Ovary (tissue), 9 donors: ENCODE results near the gene PARN. TPM values are rescaled to one million over a fixed set of nuclear protein-coding genes. Genes with fewer than 3 reads are reported as not detected.

Experiments used
- DNase-seq, 5 donors: peaks; one replicate each; pipeline ENCODE4 v3.0.0-alpha.2; 2019 to 2020
- H3K27ac ChIP-seq, 2 donors: fragments of 200-600 bp; one replicate each; pipeline versions ENCODE4 v1.5.1 to v1.8.0; 2019 to 2022
- H3K27me3 ChIP-seq: fragments of 200-600 bp; one replicate; pipeline ENCODE4 v1.8.0; 2022
- H3K36me3 ChIP-seq: fragments of 200-600 bp; sonication (generic); one replicate; pipeline ENCODE4 v1.5.1; 2019
- H3K4me1 ChIP-seq: one replicate; pipeline ENCODE4 v1.8.1; 2013; ENCODE audit warnings: mild to moderate bottlenecking, moderate library complexity; ENCODE audit not compliant: insufficient read depth
- H3K4me3 ChIP-seq: fragments of 200-600 bp; sonication (generic); one replicate; pipeline ENCODE4 v1.5.1; 2017
- H3K9me3 ChIP-seq, 2 donors: fragments of 200-600 bp in 1 of 2; sonication (generic) in 1 of 2; one replicate each; pipeline versions ENCODE4 v1.5.1 to v1.8.1; 2013 to 2019; ENCODE audit warnings: mild to moderate bottlenecking in 1 of 2, moderate library complexity in 1 of 2
- EP300 ChIP-seq: sonication (generic); formaldehyde crosslinking; IDR thresholded peaks from one replicate; pipeline ENCODE4 v1.6.1; 2017; ENCODE audit warnings: antibody characterized with exemption
- POLR2A ChIP-seq: fragments of 450-650 bp; IDR thresholded peaks from one replicate; pipeline ENCODE4 v1.6.1; 2017; ENCODE audit warnings: antibody characterized with exemption, mild to moderate bottlenecking, moderate library complexity
- WGBS, 3 donors: extraction: QIAGEN DNeasy Blood & Tissue Kit in 1 of 3; methylation state at CpG; one replicate each; pipeline versions ENCODE4 v1.1.5 to v1.1.7; 2013 to 2017; 5-methylcytosine and 5-hydroxymethylcytosine counted together
- intact Hi-C, 4 donors: fragments of 100-400 bp; cut with DNase I; formaldehyde crosslinking; loops; one replicate each; pipeline versions ENCODE4 v1.11.0 to v1.15.1; 2022 to 2023
- polyA plus RNA-seq, 2 donors: library from polyadenylated mRNA; stranded (reverse); fragments of 200-250 nt in 1 of 2; fragments of 350-450 nt in 1 of 2; fragmentation: Illumina TruSeq in 1 of 2; extraction: RNeasy Lipid Tissue Mini Kit (QIAGEN cat#74804) in 1 of 2; gene quantifications; one replicate each; pipeline ENCODE4 v1.2.3, GENCODE V29; 2013 to 2014
- total RNA-seq, 7 donors: library from RNA; depleted of rRNA in 2 of 7; stranded (reverse); fragments of >200 nt in 2 of 7; fragmentation: NEBNext Ultra II Directional in 3 of 7; extraction: Animal tissue kit (Norgen Biotek cat#: 25700) in 3 of 7; gene quantifications; one replicate each; pipeline versions ENCODE4 v1.1.0 to v1.2.4, GENCODE V29; 2016 to 2023
- TF ChIP-seq, protein P1 (sequence below), 3 donors: fragments of 450-650 bp in 2 of 3; fragments of 200-600 bp in 1 of 3; IDR thresholded peaks; one replicate each; pipeline versions ENCODE4 v1.5.1 to v1.8.0; 2016 to 2022; ENCODE audit warnings: antibody characterized with exemption in 3 of 3, mild to moderate bottlenecking in 1 of 3
- donor health status: DM: no; HTN: no; CAD: no; lungs with moderate emphysema.
- donor health status: DM: no; HTN: no; CAD: no.
- donor health status: Bipolar disorder and iron deficiency.
- donor health status: DM: yes; HTN: yes; CAD: no.
- donor health status: DM: no; HTN: no; CAD: no.
- donor health status: DM: yes; HTN: yes; CAD: no.

PARN gene
- total and polyA plus RNA-seq, 9 donors: 19.5 to 42.0 (median 29.0) TPM

DNA sequence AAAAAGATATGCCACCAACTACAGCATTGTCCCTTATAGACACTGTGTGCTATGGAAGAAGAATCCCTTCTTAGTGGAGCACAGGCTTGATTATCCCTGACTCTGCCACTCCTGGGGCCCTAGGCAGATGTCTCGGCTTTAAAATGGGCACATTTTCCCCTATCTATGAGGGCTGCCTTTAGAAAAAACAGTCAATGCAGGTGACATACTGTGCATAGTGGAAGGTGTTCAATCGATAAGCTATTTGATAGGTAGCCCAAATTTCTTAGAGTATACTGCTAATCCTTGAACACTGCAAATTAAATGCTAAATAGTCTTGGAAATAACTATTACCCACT is 64.4 kb downstream of the PARN start:
- WGBS, 3 donors: 86 to 96% (median 86%) methylated on average over 2 of the region's 2 CpGs
- Histone ChIP-seq H3K36me3 (no peaks in the 10 kb centered on the region), H3K4me1 (peaks cover 4% of the 10 kb centered on the region), H3K9me3 (no peaks in the 10 kb centered on the region), H3K27me3 (no peaks in the 10 kb centered on the region), H3K4me3 (no peak overlapping the region), H3K27ac (no peak overlapping the region)
- DNase-seq: no peak
- TF ChIP-seq, protein P1, sequence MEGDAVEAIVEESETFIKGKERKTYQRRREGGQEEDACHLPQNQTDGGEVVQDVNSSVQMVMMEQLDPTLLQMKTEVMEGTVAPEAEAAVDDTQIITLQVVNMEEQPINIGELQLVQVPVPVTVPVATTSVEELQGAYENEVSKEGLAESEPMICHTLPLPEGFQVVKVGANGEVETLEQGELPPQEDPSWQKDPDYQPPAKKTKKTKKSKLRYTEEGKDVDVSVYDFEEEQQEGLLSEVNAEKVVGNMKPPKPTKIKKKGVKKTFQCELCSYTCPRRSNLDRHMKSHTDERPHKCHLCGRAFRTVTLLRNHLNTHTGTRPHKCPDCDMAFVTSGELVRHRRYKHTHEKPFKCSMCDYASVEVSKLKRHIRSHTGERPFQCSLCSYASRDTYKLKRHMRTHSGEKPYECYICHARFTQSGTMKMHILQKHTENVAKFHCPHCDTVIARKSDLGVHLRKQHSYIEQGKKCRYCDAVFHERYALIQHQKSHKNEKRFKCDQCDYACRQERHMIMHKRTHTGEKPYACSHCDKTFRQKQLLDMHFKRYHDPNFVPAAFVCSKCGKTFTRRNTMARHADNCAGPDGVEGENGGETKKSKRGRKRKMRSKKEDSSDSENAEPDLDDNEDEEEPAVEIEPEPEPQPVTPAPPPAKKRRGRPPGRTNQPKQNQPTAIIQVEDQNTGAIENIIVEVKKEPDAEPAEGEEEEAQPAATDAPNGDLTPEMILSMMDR (IDR thresholded peaks at IDR 0.05): no peak
- no peak for TF ChIP-seq EP300
- no peak for TF ChIP-seq POLR2A
- intact Hi-C loops: no loop called here

DNA sequence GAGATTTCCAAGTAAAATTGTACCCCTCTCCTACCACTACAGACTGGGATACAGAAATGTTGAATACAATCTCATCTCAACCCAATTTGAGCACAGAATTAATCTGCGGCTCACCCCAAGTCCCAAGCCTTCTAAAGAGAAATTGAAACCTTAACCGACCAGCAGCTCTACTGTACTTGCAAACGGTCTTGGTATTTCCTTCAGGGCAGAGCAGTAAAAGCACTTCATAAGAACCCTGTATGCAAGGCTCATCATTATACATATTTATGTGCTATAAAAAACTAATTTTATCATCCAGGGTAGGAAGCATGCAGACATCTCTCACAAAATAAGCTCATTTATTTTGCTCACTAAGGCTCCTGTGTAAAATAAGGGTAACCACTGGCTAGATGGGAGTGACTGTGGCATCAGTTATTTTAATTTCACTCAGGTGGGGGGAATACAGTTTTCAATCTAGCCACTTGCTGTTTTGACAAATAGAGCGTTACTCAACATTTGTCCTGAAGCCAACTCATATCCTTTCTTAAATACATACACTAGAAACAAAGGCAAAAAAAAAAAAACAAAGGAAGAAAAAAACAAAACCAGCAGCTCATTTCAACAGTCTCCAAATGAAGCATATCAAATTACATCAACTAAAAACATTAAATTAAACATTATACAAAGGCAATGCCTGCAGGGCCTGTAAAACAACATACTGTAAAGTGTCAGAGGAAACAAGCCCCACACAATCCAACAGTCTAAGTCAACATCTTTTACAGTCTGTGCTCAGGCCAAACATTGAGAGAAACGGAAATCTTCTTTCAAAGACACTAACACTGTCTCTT is 65.0 kb downstream of the PARN start:
- Histone ChIP-seq H3K9me3 (no peaks in the 10 kb centered on the region), H3K27ac (no peak overlapping the region), H3K4me3 (no peak overlapping the region), H3K27me3 (no peaks in the 10 kb centered on the region), H3K4me1 (peaks cover 4% of the 10 kb centered on the region), H3K36me3 (no peaks in the 10 kb centered on the region)
- no peak for DNase-seq
- WGBS, 3 donors: 18 to 38% (median 24%) methylated on average over 5 of the region's 5 CpGs
- intact Hi-C loops: no loop called here
- TF ChIP-seq, protein P1 (IDR thresholded peaks at IDR 0.05): no peak
- TF ChIP-seq POLR2A (no peak), EP300 (no peak)

DNA sequence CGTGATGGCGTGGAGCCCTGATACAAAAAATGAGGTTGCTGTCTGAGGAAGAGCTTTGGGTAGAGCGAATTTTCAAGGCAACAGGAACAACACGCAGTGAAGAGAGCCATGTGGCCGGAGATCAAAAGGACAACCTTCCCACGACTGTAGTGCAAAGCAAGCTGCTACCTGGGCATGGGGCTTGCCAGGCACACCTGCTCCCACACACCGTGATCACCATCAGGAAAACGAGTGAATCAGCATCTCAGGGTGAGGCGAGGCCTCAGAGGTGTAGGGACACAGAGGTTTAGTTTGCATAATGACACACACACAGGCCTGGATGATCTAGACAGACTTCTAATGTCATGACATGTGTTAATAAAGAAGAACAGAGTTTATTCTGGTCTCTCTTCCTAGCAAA is 65.7 kb downstream of the PARN start:
- Histone ChIP-seq H3K36me3 (no peaks in the 10 kb centered on the region), H3K27ac (no peak overlapping the region), H3K9me3 (no peaks in the 10 kb centered on the region), H3K27me3 (no peaks in the 10 kb centered on the region), H3K4me1 (peaks cover 4% of the 10 kb centered on the region), H3K4me3 (no peak overlapping the region)
- WGBS, 3 donors: 70 to 92% (median 81%) methylated on average over 9 of the region's 9 CpGs
- intact Hi-C loops: no loop called here
- no peak for TF ChIP-seq EP300
- TF ChIP-seq, protein P1 (IDR thresholded peaks at IDR 0.05): no peak
- no peak for TF ChIP-seq POLR2A
- DNase-seq: no peak

DNA sequence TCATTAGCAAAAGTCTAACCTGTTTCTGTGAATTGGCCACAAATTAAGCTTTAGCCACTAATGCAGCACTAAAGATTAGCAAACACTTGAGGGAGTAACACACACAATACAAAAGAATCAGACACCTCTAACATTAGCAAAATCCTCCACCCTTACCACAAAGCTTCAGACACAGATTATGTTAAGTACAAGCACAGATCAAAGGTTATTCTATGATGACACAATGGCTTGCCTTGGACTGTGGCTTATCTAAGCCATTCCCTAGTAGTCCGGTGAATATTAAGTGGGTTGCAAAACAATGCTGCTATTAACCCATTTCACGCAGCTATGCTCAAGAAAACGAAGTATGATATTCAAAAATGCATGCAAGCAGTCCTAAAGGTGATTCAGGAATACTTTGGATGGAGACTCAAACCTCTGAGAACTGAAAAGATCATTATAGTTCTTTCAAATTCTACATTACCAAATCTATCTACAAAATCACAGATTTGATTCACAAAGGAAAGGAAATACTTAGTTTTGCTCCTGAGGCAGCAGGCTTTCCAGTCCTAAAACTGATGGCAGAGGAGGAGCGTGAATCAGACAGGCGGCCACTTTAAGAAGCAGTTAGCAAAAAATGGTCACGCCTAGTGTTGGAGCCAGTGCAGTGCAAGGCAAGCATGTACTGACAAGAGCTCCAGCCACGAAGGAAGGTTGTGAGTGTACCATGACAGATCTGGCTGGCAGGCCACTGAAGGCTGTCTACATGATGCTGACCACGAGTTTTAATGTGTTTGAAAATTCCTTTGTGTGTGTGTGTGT is 67.2 kb downstream of the PARN start:
- Histone ChIP-seq H3K36me3 (no peaks in the 10 kb centered on the region), H3K27ac (no peak overlapping the region), H3K9me3 (no peaks in the 10 kb centered on the region), H3K4me3 (no peak overlapping the region), H3K4me1 (peaks cover 4% of the 10 kb centered on the region), H3K27me3 (no peaks in the 10 kb centered on the region)
- TF ChIP-seq POLR2A (no peak), EP300 (no peak)
- TF ChIP-seq, protein P1 (IDR thresholded peaks at IDR 0.05): no peak
- intact Hi-C loops: no loop called here
- 76% methylated on average over 8 of the region's 8 CpGs for WGBS, 3 donors
- DNase-seq: no peak
